ENCODE data around the gene SEMA4B.

GRCh38 chr15:90213818-90214204 is 12.7 kb downstream of the SEMA4B start:
- TF ChIP-seq CTCF (optimal IDR thresholded peaks at IDR 0.05 in 1 of 3, IDR thresholded peaks at IDR 0.05 in 1 of 3, conservative IDR thresholded peaks at IDR 0.05 in 1 of 3; ENCODE audit: extremely low read depth in 1 of 3, insufficient read depth in 2 of 3, low read length in 3 of 3), result no peak
- TF ChIP-seq EZH2 (IDR thresholded peaks at IDR 0.05; ENCODE audit: low read length), result no peak

Measured in keratinocyte (primary cell).